IMR-90 (cell line): ENCODE results near the gene TNFRSF14. TPM values are rescaled to one million over a fixed set of nuclear protein-coding genes. Genes with fewer than 3 reads are reported as not detected.

Experiments
- ATAC-seq: fragments of 200-7000 bp; cut with Tn5 transposase; 2 replicates; pipeline ENCODE4 v1.9.1; 2020; ENCODE audit warnings: low read depth, mild to moderate bottlenecking, moderate library complexity
- BruUV-seq: library from RNA; stranded (reverse); fragments of 400-500 nt; replicated peaks from 2 replicates; lab custom pipeline; 2021; lab: Mats Ljungman, UMichigan
- CTCF ChIA-PET: fragments of 300-600 bp; formaldehyde crosslinking; extraction: SDS; loops from one replicate; lab custom pipeline; 2021; ENCODE audit warnings: antibody characterized with exemption; lab: Yijun Ruan, JAX
- POLR2A ChIA-PET: fragments of 300-600 bp; sonication (Branson Sonifier 250); formaldehyde crosslinking; loops from one replicate; lab custom pipeline; 2022; ENCODE audit warnings: antibody characterized with exemption; ENCODE audit not compliant: unreplicated experiment; lab: Charles Lee
- DNase-seq: peaks from one replicate; pipeline ENCODE4 v3.0.0; 2013
- H2AFZ ChIP-seq: replicated peaks from 2 replicates; pipeline ENCODE3; 2013; ENCODE audit warnings: low read length, mild to moderate bottlenecking; ENCODE audit not compliant: poor library complexity
- H2AK5ac ChIP-seq: 2 replicates; pipeline ENCODE4 v1.6.1; 2013; ENCODE audit warnings: low read depth, low read length, inconsistent platforms
- H2AK9ac ChIP-seq: replicated peaks from 2 replicates; pipeline ENCODE3; 2013; ENCODE audit warnings: mild to moderate bottlenecking, low read depth, low read length, moderate library complexity; ENCODE audit not compliant: poor library complexity
- H2BK120ac ChIP-seq: 2 replicates; pipeline ENCODE4 v1.6.1; 2013; ENCODE audit warnings: low read depth, low read length, inconsistent platforms
- H2BK15ac ChIP-seq: 3 replicates; pipeline ENCODE4 v1.6.1; 2013; ENCODE audit warnings: low read depth, low read length, inconsistent platforms
- H2BK20ac ChIP-seq: 2 replicates; pipeline ENCODE4 v1.6.1; 2013; ENCODE audit warnings: low read depth, mild to moderate bottlenecking, inconsistent platforms, low read length, moderate library complexity
- H2BK5ac ChIP-seq: 2 replicates; pipeline ENCODE4 v1.6.1; 2013; ENCODE audit warnings: mild to moderate bottlenecking, low read depth, low read length, inconsistent platforms; ENCODE audit not compliant: poor library complexity, severe bottlenecking
- H3K14ac ChIP-seq: replicated peaks from 2 replicates; pipeline ENCODE4 v1.6.1; 2013; ENCODE audit warnings: low read depth, low read length, inconsistent platforms
- H3K18ac ChIP-seq: 2 replicates; pipeline ENCODE4 v1.6.1; 2013; ENCODE audit warnings: low read depth, low read length, control low read depth
- H3K23ac ChIP-seq: 2 replicates; pipeline ENCODE4 v1.6.1; 2013; ENCODE audit warnings: low read depth, low read length, inconsistent platforms
- H3K27ac ChIP-seq: 2 replicates; pipeline ENCODE4 v1.5.1; 2013; ENCODE audit warnings: mild to moderate bottlenecking, control low read depth, low read length; ENCODE audit not compliant: insufficient read depth
- H3K27me3 ChIP-seq: 2 replicates; pipeline ENCODE4 v1.6.1; 2013; ENCODE audit warnings: low read length; ENCODE audit not compliant: control insufficient read depth, insufficient read depth
- H3K36me3 ChIP-seq: 2 replicates; pipeline ENCODE4 v1.6.1; 2013; ENCODE audit warnings: low read length, mixed read lengths; ENCODE audit not compliant: control insufficient read depth, insufficient read depth
- H3K4ac ChIP-seq: 2 replicates; pipeline ENCODE4 v1.6.1; 2013; ENCODE audit warnings: low read depth, low read length, inconsistent platforms
- H3K4me1 ChIP-seq: 2 replicates; pipeline ENCODE4 v1.6.1; 2013; ENCODE audit warnings: low read length, mixed read lengths; ENCODE audit not compliant: control insufficient read depth, insufficient read depth
- H3K4me2 ChIP-seq: 2 replicates; pipeline ENCODE4 v1.6.1; 2013; ENCODE audit warnings: low read depth, mild to moderate bottlenecking, control low read depth, low read length, moderate library complexity
- H3K4me3 ChIP-seq: 2 replicates; pipeline ENCODE4 v1.5.1; 2013; ENCODE audit warnings: low read depth, mild to moderate bottlenecking, control low read depth, low read length, moderate library complexity; ENCODE audit not compliant: insufficient read depth
- H3K56ac ChIP-seq: 2 replicates; pipeline ENCODE4 v1.6.1; 2013; ENCODE audit warnings: low read length, inconsistent platforms; ENCODE audit not compliant: insufficient read depth; ENCODE audit errors: extremely low read depth
- H3K79me1 ChIP-seq, 2 experiments: 2 replicates each; pipeline ENCODE4 v1.6.1; 2013; ENCODE audit warnings: low read length in 2 of 2, inconsistent platforms in 1 of 2, low read depth in 1 of 2
- H3K9ac ChIP-seq: 2 replicates; pipeline ENCODE4 v1.6.1; 2013; ENCODE audit warnings: low read depth, low read length, control low read depth
- H3K9me1 ChIP-seq: 2 replicates; pipeline ENCODE4 v1.6.1; 2013; ENCODE audit warnings: low read length, inconsistent platforms; ENCODE audit not compliant: insufficient read depth
- H3K9me3 ChIP-seq: 2 replicates; pipeline ENCODE4 v1.6.1; 2013; ENCODE audit warnings: low read length; ENCODE audit not compliant: control insufficient read depth, insufficient read depth
- H4K20me1 ChIP-seq: 2 replicates; pipeline ENCODE4 v1.6.1; 2013; ENCODE audit warnings: low read length, inconsistent platforms; ENCODE audit not compliant: insufficient read depth
- H4K5ac ChIP-seq: 2 replicates; pipeline ENCODE4 v1.6.1; 2013; ENCODE audit warnings: mild to moderate bottlenecking, low read depth, low read length, control low read depth
- H4K8ac ChIP-seq, 2 experiments: 2 replicates each; pipeline ENCODE4 v1.6.1; 2013; ENCODE audit warnings: low read depth in 2 of 2, low read length in 2 of 2, control low read depth in 1 of 2, inconsistent platforms in 1 of 2
- H4K91ac ChIP-seq: 2 replicates; pipeline ENCODE4 v1.6.1; 2013; ENCODE audit warnings: low read depth, low read length, inconsistent platforms; ENCODE audit not compliant: insufficient read depth
- BHLHE40 ChIP-seq: fragments of 150-350 bp; IDR thresholded peaks from 2 replicates; pipeline ENCODE4 v1.6.1; 2016; ENCODE audit warnings: mild to moderate bottlenecking, low read depth, low read length
- CEBPB ChIP-seq: IDR thresholded peaks from 2 replicates; pipeline ENCODE4 v1.6.1; 2012; ENCODE audit warnings: low read depth, low read length, improper control_type of control experiment
- CHD1 ChIP-seq: IDR thresholded peaks from 2 replicates; pipeline ENCODE4 v1.6.1; 2012; ENCODE audit warnings: low read depth, low read length, improper control_type of control experiment
- FOS ChIP-seq: fragments of 150-350 bp; IDR thresholded peaks from 2 replicates; pipeline ENCODE4 v1.6.1; 2016; ENCODE audit warnings: low read depth, low read length
- MAFK ChIP-seq: IDR thresholded peaks from 2 replicates; pipeline ENCODE4 v1.6.1; 2012; ENCODE audit warnings: low read depth, low read length, improper control_type of control experiment
- MAZ ChIP-seq: IDR thresholded peaks from 2 replicates; pipeline ENCODE4 v1.6.1; 2012; ENCODE audit warnings: low read depth, mild to moderate bottlenecking, low read length, improper control_type of control experiment, moderate library complexity, borderline replicate concordance
- MXI1 ChIP-seq: IDR thresholded peaks from 2 replicates; pipeline ENCODE4 v1.6.1; 2012; ENCODE audit warnings: low read depth, mild to moderate bottlenecking, low read length, moderate library complexity, borderline replicate concordance
- NFE2L2 ChIP-seq: fragments of 150-350 bp; IDR thresholded peaks from 2 replicates; pipeline ENCODE4 v1.6.1; 2016; ENCODE audit warnings: low read depth, mild to moderate bottlenecking, low read length
- POLR2A ChIP-seq: IDR thresholded peaks from 2 replicates; pipeline ENCODE4 v1.6.1; 2012; ENCODE audit warnings: mild to moderate bottlenecking, low read depth, low read length
- RAD21 ChIP-seq: IDR thresholded peaks from 2 replicates; pipeline ENCODE4 v1.6.1; 2012; ENCODE audit warnings: low read length, improper control_type of control experiment
- RCOR1 ChIP-seq: IDR thresholded peaks from 2 replicates; pipeline ENCODE4 v1.6.1; 2012; ENCODE audit warnings: mild to moderate bottlenecking, low read length, improper control_type of control experiment; ENCODE audit not compliant: insufficient replicate concordance
- RFX5 ChIP-seq: IDR thresholded peaks from 2 replicates; pipeline ENCODE4 v1.8.0; 2012; ENCODE audit warnings: low read depth, mild to moderate bottlenecking, low read length, moderate library complexity
- SMC3 ChIP-seq: fragments of 150-350 bp; IDR thresholded peaks from 2 replicates; pipeline ENCODE4 v1.6.1; 2016; ENCODE audit warnings: low read depth, mild to moderate bottlenecking, antibody characterized with exemption, low read length, moderate library complexity
- WGBS, 2 experiments: methylation state at CpG; one replicate each; pipeline versions ENCODE4 v1.1.5 to v1.1.7; 2013; ENCODE audit warnings: missing lambda C conversion rate in 2 of 2; ENCODE audit not compliant: insufficient read length in 1 of 2; ENCODE audit errors: extremely low coverage in 2 of 2; 5-methylcytosine and 5-hydroxymethylcytosine counted together
- dilution Hi-C: fragments of 300-500 bp; cut with HindIII; formaldehyde crosslinking; loops from one replicate; pipeline ENCODE4 v1.14.3; 2018; ENCODE audit warnings: low sequenced_read_pairs; ENCODE audit not compliant: unreplicated experiment
- in situ Hi-C: fragments of 300-500 bp; cut with MboI; formaldehyde crosslinking; loops from 3 replicates; pipeline ENCODE4 v1.14.3; 2019; ENCODE audit warnings: low sequenced_read_pairs, inconsistent platforms, mixed read lengths
- intact Hi-C: fragments of 100-400 bp; cut with micrococcal nuclease; formaldehyde crosslinking; loops from 2 replicates; pipeline ENCODE4 v1.10.0; 2022
- polyA plus RNA-seq, 3 experiments: library from polyadenylated mRNA; depleted of rRNA; stranded (reverse); fragments of >200 nt; gene quantifications; 2 replicates each; pipeline ENCODE4 v1.2.3, GENCODE V29; 2012; ENCODE audit warnings: low replicate concordance in 1 of 3
- total RNA-seq: library from RNA; depleted of rRNA; stranded (reverse); fragments of >200 nt; gene quantifications from 2 replicates; pipeline ENCODE4 v1.2.3, GENCODE V29; 2012
- TF ChIP-seq, protein P1 (sequence below): conservative IDR thresholded peaks from 2 replicates; pipeline ENCODE4 v1.5.1; 2012; ENCODE audit warnings: mild to moderate bottlenecking, low read depth, low read length, improper control_type of control experiment
- TF ChIP-seq, protein P2 (sequence below): fragments of 150-350 bp; IDR thresholded peaks from 2 replicates; pipeline ENCODE4 v1.6.1; 2016; ENCODE audit warnings: low read depth, mild to moderate bottlenecking, low read length, moderate library complexity, borderline replicate concordance
- TF ChIP-seq, protein P3 (sequence below): fragments of 150-350 bp; IDR thresholded peaks from 2 replicates; pipeline ENCODE4 v1.6.1; 2017; ENCODE audit warnings: mild to moderate bottlenecking, antibody characterized with exemption, low read length, low read depth

Gene TNFRSF14
- total and polyA plus RNA-seq, 2 of the 4 experiments (the other 2 are of a cell fraction) = 1.3 to 4.2 TPM

DNA sequence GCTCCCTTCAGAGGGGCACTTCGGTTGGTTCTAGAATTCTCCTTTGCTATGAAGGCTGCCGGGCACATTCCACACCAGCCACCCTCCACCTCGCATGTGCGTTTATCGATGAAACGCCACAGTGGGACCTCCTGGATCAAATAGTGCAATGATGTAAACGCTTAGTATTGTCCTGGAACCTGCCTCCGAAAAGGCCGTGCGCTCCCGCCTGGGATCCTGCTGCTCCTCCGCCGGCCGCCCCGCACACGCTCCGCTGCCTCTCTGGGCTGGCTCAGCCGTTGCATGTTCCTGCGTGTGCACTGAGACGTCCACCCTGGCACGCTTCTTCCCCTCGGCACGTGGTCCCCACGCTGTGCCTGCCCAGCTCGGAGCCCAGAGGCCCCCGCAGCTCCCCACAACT, 4.0 kb upstream of the TNFRSF14 start:
- no peak overlapping the region for H4K8ac ChIP-seq
- no peak overlapping the region for H2BK20ac ChIP-seq
- no peak overlapping the region for H3K27ac ChIP-seq
- H2BK5ac ChIP-seq = no peak overlapping the region
- intact Hi-C loops = no loop called here
- no peaks in the 10 kb centered on the region for H3K9me1 ChIP-seq
- H3K4me3 ChIP-seq = no peak overlapping the region
- dilution Hi-C loops = no loop called here
- no peak overlapping the region for H3K4me2 ChIP-seq
- peaks cover 0 to 4% of the 10 kb centered on the region in 2 experiments; a peak in 1 of 4 replicates for H3K79me1 ChIP-seq
- H3K9me3 ChIP-seq = no peaks in the 10 kb centered on the region
- H4K5ac ChIP-seq = no peak overlapping the region
- POLR2A ChIA-PET = no interaction called here
- no peak overlapping the region for H3K56ac ChIP-seq
- no peaks in the 10 kb centered on the region for H3K36me3 ChIP-seq
- H4K20me1 ChIP-seq = 0 out of 2 replicates have a peak, but pooled peaks cover 3% of the 10 kb centered on the region
- TF ChIP-seq CHD1 (no peak), BHLHE40 (no peak), FOS (no peak), MAZ (no peak), RAD21 (no peak), RCOR1 (no peak), POLR2A (no peak), SMC3 (no peak), MAFK (no peak), NFE2L2 (no peak), MXI1 (no peak), RFX5 (no peak), CEBPB (no peak)
- TF ChIP-seq, protein P1, sequence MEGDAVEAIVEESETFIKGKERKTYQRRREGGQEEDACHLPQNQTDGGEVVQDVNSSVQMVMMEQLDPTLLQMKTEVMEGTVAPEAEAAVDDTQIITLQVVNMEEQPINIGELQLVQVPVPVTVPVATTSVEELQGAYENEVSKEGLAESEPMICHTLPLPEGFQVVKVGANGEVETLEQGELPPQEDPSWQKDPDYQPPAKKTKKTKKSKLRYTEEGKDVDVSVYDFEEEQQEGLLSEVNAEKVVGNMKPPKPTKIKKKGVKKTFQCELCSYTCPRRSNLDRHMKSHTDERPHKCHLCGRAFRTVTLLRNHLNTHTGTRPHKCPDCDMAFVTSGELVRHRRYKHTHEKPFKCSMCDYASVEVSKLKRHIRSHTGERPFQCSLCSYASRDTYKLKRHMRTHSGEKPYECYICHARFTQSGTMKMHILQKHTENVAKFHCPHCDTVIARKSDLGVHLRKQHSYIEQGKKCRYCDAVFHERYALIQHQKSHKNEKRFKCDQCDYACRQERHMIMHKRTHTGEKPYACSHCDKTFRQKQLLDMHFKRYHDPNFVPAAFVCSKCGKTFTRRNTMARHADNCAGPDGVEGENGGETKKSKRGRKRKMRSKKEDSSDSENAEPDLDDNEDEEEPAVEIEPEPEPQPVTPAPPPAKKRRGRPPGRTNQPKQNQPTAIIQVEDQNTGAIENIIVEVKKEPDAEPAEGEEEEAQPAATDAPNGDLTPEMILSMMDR = no peak
- TF ChIP-seq, protein P2, sequence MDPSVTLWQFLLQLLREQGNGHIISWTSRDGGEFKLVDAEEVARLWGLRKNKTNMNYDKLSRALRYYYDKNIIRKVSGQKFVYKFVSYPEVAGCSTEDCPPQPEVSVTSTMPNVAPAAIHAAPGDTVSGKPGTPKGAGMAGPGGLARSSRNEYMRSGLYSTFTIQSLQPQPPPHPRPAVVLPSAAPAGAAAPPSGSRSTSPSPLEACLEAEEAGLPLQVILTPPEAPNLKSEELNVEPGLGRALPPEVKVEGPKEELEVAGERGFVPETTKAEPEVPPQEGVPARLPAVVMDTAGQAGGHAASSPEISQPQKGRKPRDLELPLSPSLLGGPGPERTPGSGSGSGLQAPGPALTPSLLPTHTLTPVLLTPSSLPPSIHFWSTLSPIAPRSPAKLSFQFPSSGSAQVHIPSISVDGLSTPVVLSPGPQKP = no peak
- TF ChIP-seq, protein P3, sequence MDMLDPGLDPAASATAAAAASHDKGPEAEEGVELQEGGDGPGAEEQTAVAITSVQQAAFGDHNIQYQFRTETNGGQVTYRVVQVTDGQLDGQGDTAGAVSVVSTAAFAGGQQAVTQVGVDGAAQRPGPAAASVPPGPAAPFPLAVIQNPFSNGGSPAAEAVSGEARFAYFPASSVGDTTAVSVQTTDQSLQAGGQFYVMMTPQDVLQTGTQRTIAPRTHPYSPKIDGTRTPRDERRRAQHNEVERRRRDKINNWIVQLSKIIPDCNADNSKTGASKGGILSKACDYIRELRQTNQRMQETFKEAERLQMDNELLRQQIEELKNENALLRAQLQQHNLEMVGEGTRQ = no peak
- no peak overlapping the region for H3K23ac ChIP-seq
- no peak overlapping the region for H2AK9ac ChIP-seq
- ATAC-seq = no peak
- no peak overlapping the region for H3K14ac ChIP-seq
- H3K4ac ChIP-seq = no peak overlapping the region
- CTCF ChIA-PET = no interaction called here
- no peak overlapping the region for H4K91ac ChIP-seq
- no TSS peak for BruUV-seq
- no peak overlapping the region for H3K18ac ChIP-seq
- H3K27me3 ChIP-seq = no peaks in the 10 kb centered on the region; the same call in 1 of the 2 replicates
- H2BK15ac ChIP-seq = no peak overlapping the region
- no peak overlapping the region for H2AFZ ChIP-seq
- in situ Hi-C loops = no loop called here
- no peak overlapping the region for H3K9ac ChIP-seq
- H2BK120ac ChIP-seq = no peak overlapping the region
- no peak for DNase-seq
- peaks cover 6% of the 10 kb centered on the region for H3K4me1 ChIP-seq
- WGBS, 2 experiments = 89% methylated on average over 16 of the region's 26 CpGs; no CpG with 5 or more reads in 1 of the 2 experiments
- no peak overlapping the region for H2AK5ac ChIP-seq
